Measurements from ENCODE around the gene TPI1. TPM values are rescaled to one million over a fixed set of nuclear protein-coding genes. Genes with fewer than 3 reads are reported as not detected.

Gene TPI1
- total RNA-seq, 1 experiment from 2014 or later: 549 TPM

DNA sequence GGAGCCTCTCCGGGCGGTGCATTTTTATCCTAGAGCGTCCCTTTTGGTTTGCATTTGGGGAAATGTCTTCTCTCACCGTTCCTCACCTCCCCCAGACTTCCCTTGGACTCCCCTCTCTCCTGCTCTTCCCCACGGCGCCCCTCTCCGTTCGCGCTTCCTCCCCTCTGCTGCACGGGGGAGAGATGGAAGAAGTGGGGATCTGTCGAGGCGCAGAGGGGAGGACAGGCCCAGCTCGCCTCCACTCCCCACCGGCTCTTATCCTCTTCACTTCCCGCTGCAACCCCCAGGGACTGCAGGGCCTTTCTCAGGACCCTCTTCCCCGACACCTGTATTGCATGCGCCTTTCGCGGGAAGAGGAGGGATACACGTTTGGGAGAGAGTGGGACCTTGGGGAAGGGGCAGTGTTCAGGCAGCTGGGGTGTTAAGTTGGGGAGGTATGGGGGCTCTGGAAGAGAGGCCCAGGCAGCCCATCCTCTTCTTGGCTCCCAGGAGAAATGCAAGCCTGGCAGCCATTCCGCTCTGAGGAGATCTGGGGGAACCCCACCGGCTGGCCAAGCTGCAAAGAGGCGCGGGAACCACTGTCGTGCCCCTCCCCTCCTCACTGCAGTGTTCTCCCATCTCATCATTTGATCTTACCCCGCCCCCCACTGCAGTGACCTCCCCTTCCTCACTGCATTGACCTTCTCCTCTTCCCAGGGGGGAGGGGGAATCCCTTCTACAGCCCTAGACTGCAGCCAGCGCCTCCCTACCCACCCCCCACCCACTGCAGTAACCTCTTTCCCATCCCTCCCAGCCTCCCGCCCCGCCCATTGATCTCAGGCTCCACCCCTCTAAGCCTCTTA is 47.8 kb downstream of the TPI1 start:
- Mint-ChIP-seq H3K36me3 (ENCODE audit: insufficient read depth, unreplicated experiment) (no peaks in the 10 kb centered on the region), H3K4me1 (ENCODE audit: insufficient read depth, unreplicated experiment) (peaks cover 13% of the 10 kb centered on the region), H3K9me3 (ENCODE audit: unreplicated experiment) (no peaks in the 10 kb centered on the region), H3K27ac (ENCODE audit: low read depth, unreplicated experiment) (no peak overlapping the region), H3K4me3 (ENCODE audit: unreplicated experiment) (peak overlapping the region; percentile 79), H3K27me3 (ENCODE audit: insufficient read depth, unreplicated experiment) (peaks cover 11% of the 10 kb centered on the region)
- intact Hi-C loops (cut with micrococcal nuclease): no loop called here
- DNase-seq (ENCODE audit: unreplicated experiment): no peak
- ChIA-PET CTCF (no interaction called here), POLR2A (interaction anchor here (0.6 to 1.1 kb wide), 2 partner anchors 11 to 24 kb away, joined by 3 read pairs; no protein-coding TSS in a partner anchor)
- BruUV-seq (replicated peaks): no TSS peak
- TF ChIP-seq, protein P1, sequence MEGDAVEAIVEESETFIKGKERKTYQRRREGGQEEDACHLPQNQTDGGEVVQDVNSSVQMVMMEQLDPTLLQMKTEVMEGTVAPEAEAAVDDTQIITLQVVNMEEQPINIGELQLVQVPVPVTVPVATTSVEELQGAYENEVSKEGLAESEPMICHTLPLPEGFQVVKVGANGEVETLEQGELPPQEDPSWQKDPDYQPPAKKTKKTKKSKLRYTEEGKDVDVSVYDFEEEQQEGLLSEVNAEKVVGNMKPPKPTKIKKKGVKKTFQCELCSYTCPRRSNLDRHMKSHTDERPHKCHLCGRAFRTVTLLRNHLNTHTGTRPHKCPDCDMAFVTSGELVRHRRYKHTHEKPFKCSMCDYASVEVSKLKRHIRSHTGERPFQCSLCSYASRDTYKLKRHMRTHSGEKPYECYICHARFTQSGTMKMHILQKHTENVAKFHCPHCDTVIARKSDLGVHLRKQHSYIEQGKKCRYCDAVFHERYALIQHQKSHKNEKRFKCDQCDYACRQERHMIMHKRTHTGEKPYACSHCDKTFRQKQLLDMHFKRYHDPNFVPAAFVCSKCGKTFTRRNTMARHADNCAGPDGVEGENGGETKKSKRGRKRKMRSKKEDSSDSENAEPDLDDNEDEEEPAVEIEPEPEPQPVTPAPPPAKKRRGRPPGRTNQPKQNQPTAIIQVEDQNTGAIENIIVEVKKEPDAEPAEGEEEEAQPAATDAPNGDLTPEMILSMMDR (IDR thresholded peaks at IDR 0.05; ENCODE audit: unreplicated experiment): no peak

DNA sequence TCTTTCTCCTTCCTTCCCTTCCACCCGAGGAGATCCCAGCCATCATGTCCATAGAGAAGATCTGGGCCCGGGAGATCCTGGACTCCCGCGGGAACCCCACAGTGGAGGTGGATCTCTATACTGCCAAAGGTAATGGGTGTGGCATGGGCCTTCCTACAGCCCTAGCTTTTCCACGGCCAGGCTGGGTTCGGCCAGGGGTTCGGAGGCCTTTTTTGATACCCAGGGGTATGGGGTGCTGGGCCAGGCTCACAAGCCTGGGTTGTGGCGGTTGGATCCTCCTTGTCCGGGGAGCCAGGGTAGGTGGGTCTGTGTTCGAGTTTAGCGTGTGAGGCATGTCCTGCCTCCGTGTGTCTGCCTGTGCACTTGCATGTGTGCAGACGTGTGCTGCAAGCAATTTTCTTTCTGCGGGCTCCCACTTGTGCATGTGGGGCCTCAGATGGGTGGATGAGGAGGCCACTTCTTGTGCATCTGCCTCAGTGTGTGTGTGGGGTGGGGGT is 48.5 kb downstream of the TPI1 start:
- Mint-ChIP-seq H3K9me3 (ENCODE audit: unreplicated experiment) (no peaks in the 10 kb centered on the region), H3K27me3 (ENCODE audit: insufficient read depth, unreplicated experiment) (peaks cover 11% of the 10 kb centered on the region), H3K36me3 (ENCODE audit: insufficient read depth, unreplicated experiment) (no peaks in the 10 kb centered on the region), H3K27ac (ENCODE audit: low read depth, unreplicated experiment) (no peak overlapping the region), H3K4me1 (ENCODE audit: insufficient read depth, unreplicated experiment) (peaks cover 13% of the 10 kb centered on the region), H3K4me3 (ENCODE audit: unreplicated experiment) (no peak overlapping the region)
- TF ChIP-seq, protein P1 (IDR thresholded peaks at IDR 0.05; ENCODE audit: unreplicated experiment): no peak
- CTCF ChIA-PET: no interaction called here
- no peak for DNase-seq (ENCODE audit: unreplicated experiment)
- intact Hi-C loops (cut with micrococcal nuclease): no loop called here
- BruUV-seq (replicated peaks): no TSS peak
- POLR2A ChIA-PET: no interaction called here

DNA sequence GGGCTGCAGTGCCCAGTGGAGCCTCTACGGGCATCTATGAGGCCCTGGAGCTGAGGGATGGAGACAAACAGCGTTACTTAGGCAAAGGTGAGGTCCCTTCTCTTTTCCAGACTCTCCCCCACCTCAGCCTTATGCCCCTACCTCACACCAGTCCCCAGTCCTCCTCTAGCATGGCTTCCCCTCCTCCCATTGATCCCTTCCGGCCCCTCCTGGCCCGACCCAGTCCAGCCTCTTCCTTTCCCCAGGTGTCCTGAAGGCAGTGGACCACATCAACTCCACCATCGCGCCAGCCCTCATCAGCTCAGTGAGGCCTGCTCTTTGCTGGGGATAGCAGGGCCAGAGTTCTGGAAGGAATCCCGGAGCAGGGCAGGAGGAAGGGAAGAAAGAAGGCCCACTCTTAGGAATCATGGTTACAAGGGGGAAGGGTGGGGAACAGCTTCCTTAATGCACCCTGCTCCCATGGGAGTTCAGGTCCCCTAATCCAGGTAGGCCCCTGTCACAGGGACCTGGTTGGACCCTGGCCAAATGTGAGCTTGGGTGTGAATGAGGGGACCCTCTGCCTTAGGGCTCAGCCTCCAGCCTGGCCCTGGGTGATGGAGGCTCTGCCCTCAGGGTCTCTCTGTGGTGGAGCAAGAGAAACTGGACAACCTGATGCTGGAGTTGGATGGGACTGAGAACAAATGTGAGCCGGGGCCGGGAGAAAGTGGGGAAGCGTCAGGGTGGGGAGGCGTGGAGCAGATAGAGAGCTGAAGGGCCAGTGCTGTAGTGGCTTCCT is 49.3 kb downstream of the TPI1 start:
- H3K4me1 Mint-ChIP-seq (ENCODE audit: insufficient read depth, unreplicated experiment): peaks cover 13% of the 10 kb centered on the region
- no TSS peak for BruUV-seq (replicated peaks)
- POLR2A ChIA-PET: no interaction called here
- H3K36me3 Mint-ChIP-seq (ENCODE audit: insufficient read depth, unreplicated experiment): no peaks in the 10 kb centered on the region
- no peaks in the 10 kb centered on the region for H3K9me3 Mint-ChIP-seq (ENCODE audit: unreplicated experiment)
- no peak overlapping the region for H3K27ac Mint-ChIP-seq (ENCODE audit: low read depth, unreplicated experiment)
- TF ChIP-seq, protein P1 (IDR thresholded peaks at IDR 0.05; ENCODE audit: unreplicated experiment): no peak
- intact Hi-C loops (cut with micrococcal nuclease): no loop called here
- H3K4me3 Mint-ChIP-seq (ENCODE audit: unreplicated experiment): no peak overlapping the region
- CTCF ChIA-PET: interaction anchor here (0.5 to 1.3 kb wide), 4 partner anchors 18 to 235 kb away, joined by 3 to 9 read pairs (median 4); partner anchors contain the start of gene SPSB2
- DNase-seq (ENCODE audit: unreplicated experiment): no peak
- peaks cover 11% of the 10 kb centered on the region for H3K27me3 Mint-ChIP-seq (ENCODE audit: insufficient read depth, unreplicated experiment)

Measured in MCF 10A (cell line).